ENCODE measurements around the gene PHLDA3. TPM values are rescaled to one million over a fixed set of nuclear protein-coding genes. Genes with fewer than 3 reads are reported as not detected.

The PHLDA3 gene
- total RNA-seq, 1 experiment from 2014 or later, result 22.1 TPM

- peaks cover 2 to 13% of the 10 kb centered on the region in 2 experiments; a peak in 2 of 4 replicates for H3K36me3 ChIP-seq (ENCODE audit: control insufficient read depth in 1 of 2, insufficient read depth in 2 of 2, low read length in 2 of 2)
- H4K20me1 ChIP-seq (ENCODE audit: insufficient read depth), result no peaks in the 10 kb centered on the region
- peaks cover 10% of the 10 kb centered on the region; the same call in 1 of the 2 replicates for H3K79me2 ChIP-seq (ENCODE audit: insufficient read depth, low read length)
- no peaks in the 10 kb centered on the region for H3K27me3 ChIP-seq (ENCODE audit: insufficient read depth, low read length)
- CTCF ChIA-PET, result interaction anchor here (1.2 to 4.2 kb wide), 5 partner anchors 7 to 51 kb away, joined by 3 to 35 read pairs (median 11); no protein-coding TSS in a partner anchor
- peak overlapping the region; percentile 77 for H3K4me2 ChIP-seq (ENCODE audit: low read length)
- peak; percentile 75 for ATAC-seq
- H3K9ac ChIP-seq (ENCODE audit: low read length), result peak overlapping the region; percentile 64
- H3K4me3 ChIP-seq (replicated peaks in 1 of 2; ENCODE audit: low read depth in 1 of 2, low read length in 2 of 2), result peak overlapping the region; percentile 25 to 51
- no TSS peak for BruUV-seq (replicated peaks)
- peak; percentile 68 for DNase-seq (ENCODE audit: low read depth, low spot score)
- H3K9me3 ChIP-seq (ENCODE audit: control insufficient read depth in 1 of 2, insufficient read depth in 1 of 2, low read depth in 1 of 2, low read length in 2 of 2), result no peaks in the 10 kb centered on the region
- H3K27ac ChIP-seq (ENCODE audit: low read depth, low read length), result peak overlapping the region; percentile 95
- H3K4me1 ChIP-seq (ENCODE audit: control insufficient read depth in 1 of 2, insufficient read depth in 2 of 2, low read length in 2 of 2), result peaks cover 45 to 75% of the 10 kb centered on the region in 2 experiments
- H3K9me2 ChIP-seq (ENCODE audit: insufficient read depth), result no peaks in the 10 kb centered on the region
- TF ChIP-seq CTCF (IDR thresholded peaks at IDR 0.05 in 2 of 3, conservative IDR thresholded peaks at IDR 0.05 in 1 of 3; ENCODE audit: borderline replicate concordance in 1 of 3, insufficient read depth in 1 of 3, low read depth in 2 of 3, low read length in 2 of 3) (no peak), POLR2AphosphoS5 (IDR thresholded peaks at IDR 0.05; ENCODE audit: low read depth, low read length) (peak; percentile 54), ZFX (IDR thresholded peaks at IDR 0.05) (0 out of 2 replicates have a peak, but pooled peaks have one; percentile 31)
- POLR2A ChIA-PET, result interaction anchor here (0.7 to 2.6 kb wide), 5 partner anchors 7 to 28 kb away, joined by 4 to 7 read pairs (median 6); partner anchors contain the start of gene PHLDA3
- intact Hi-C loops (cut with micrococcal nuclease), result no loop called here
- H2AFZ ChIP-seq (ENCODE audit: low read depth, low read length, poor library complexity, severe bottlenecking), result no peak overlapping the region
- RAD21 ChIA-PET (ENCODE audit: low non-redundant PET in 1 of 2, low total read pairs in 2 of 2, uncharacterized antibody in 2 of 2, unreplicated experiment in 2 of 2), result interaction anchor here (0.5 to 1.4 kb wide), 3 partner anchors 10 to 26 kb away, joined by 4 read pairs; no protein-coding TSS in a partner anchor
Observed at GRCh38 chr1:201461645-201462441, 7.1 kb downstream of the PHLDA3 start.
